ENCODE data around the gene LASP1. TPM values are rescaled to one million over a fixed set of nuclear protein-coding genes. Genes with fewer than 3 reads are reported as not detected.
A peak's percentile ranks its signal among the peaks of the same experiment; 100 is the strongest.

LASP1 gene
- polyA plus RNA-seq, 1 of the 3 experiments (the other 2 are of a cell fraction), result 102 TPM

DNA sequence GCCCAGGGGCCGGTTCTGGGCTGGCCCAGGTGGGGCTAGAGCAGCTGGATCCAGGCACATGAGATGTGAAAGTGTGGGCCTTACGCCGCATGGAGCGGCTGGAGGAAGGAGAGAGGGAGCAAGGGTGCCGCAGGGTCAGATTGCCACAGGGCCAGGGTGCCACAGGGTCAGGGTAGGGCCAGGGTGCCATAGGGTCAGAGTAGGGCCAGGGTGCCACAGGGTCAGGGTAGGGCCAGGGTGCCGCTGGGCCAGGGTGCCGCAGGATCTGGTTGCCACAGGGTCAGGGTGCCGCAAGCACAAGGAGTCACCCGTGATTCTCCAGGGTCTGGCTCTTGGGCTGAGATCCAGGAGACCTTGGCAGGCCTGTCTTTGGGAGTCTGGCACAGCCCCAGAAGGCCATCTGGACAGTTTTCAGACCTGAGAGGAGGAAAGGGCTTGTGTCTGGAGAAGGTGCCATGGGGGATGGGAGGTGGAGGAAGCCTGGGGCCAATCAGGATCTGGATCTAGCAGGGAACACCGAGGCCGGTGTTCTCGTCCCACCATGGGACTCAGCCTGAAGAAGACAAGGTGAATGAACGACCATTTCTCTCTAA is 42.5 kb downstream of the LASP1 start:
- H3K27ac ChIP-seq (ENCODE audit: low read depth in 2 of 2, low read length in 1 of 2), result peak overlapping the region; percentile 11 to 75; a peak in 3 of 4 replicates
- H3K4me1 ChIP-seq (ENCODE audit: control insufficient read depth in 1 of 2, insufficient read depth in 2 of 2, low read depth in 1 of 2, low read length in 1 of 2), result peaks cover 0 to 45% of the 10 kb centered on the region in 2 experiments; a peak in 2 of 4 replicates
- no peak overlapping the region; the same call in 1 of the 2 replicates for H3K4me2 ChIP-seq
- H2AFZ ChIP-seq (ENCODE audit: low read depth), result no peak overlapping the region
- CTCF ChIA-PET, result interaction anchor here (1.2 kb wide), 1 partner anchor 10 kb away, joined by 4 read pairs; no protein-coding TSS in a partner anchor
- H3K79me2 ChIP-seq (ENCODE audit: insufficient read depth), result peaks cover 71% of the 10 kb centered on the region
- H3K9ac ChIP-seq, result no peak overlapping the region
- no peaks in the 10 kb centered on the region for H3K9me3 ChIP-seq
- H3K4me3 ChIP-seq (ENCODE audit: low read depth in 2 of 2, low read length in 1 of 2), result no peak overlapping the region
- peaks cover 19 to 29% of the 10 kb centered on the region in 2 experiments for H3K36me3 ChIP-seq (replicated peaks in 1 of 2; ENCODE audit: control insufficient read depth in 1 of 2, insufficient read depth in 2 of 2, low read length in 1 of 2)
- DNase-seq, result peak; percentile 76
- no peaks in the 10 kb centered on the region for H3K9me2 ChIP-seq
- POLR2A ChIA-PET, result interaction anchor here (1.0 to 1.3 kb wide), 3 partner anchors 13 to 59 kb away, joined by 3 to 4 read pairs (median 4); partner anchors contain the start of genes LASP1NB and RPL23
- peaks cover 10% of the 10 kb centered on the region for H3F3A ChIP-seq (replicated peaks; ENCODE audit: insufficient read depth)
- H3K27me3 ChIP-seq (ENCODE audit: insufficient read depth), result no peaks in the 10 kb centered on the region
- H4K20me1 ChIP-seq (ENCODE audit: insufficient read depth), result peaks cover 64% of the 10 kb centered on the region
- 65% methylated on average over 12 of the region's 13 CpGs for WGBS (ENCODE audit: low lambda C conversion rate)
- TF ChIP-seq, protein P1, sequence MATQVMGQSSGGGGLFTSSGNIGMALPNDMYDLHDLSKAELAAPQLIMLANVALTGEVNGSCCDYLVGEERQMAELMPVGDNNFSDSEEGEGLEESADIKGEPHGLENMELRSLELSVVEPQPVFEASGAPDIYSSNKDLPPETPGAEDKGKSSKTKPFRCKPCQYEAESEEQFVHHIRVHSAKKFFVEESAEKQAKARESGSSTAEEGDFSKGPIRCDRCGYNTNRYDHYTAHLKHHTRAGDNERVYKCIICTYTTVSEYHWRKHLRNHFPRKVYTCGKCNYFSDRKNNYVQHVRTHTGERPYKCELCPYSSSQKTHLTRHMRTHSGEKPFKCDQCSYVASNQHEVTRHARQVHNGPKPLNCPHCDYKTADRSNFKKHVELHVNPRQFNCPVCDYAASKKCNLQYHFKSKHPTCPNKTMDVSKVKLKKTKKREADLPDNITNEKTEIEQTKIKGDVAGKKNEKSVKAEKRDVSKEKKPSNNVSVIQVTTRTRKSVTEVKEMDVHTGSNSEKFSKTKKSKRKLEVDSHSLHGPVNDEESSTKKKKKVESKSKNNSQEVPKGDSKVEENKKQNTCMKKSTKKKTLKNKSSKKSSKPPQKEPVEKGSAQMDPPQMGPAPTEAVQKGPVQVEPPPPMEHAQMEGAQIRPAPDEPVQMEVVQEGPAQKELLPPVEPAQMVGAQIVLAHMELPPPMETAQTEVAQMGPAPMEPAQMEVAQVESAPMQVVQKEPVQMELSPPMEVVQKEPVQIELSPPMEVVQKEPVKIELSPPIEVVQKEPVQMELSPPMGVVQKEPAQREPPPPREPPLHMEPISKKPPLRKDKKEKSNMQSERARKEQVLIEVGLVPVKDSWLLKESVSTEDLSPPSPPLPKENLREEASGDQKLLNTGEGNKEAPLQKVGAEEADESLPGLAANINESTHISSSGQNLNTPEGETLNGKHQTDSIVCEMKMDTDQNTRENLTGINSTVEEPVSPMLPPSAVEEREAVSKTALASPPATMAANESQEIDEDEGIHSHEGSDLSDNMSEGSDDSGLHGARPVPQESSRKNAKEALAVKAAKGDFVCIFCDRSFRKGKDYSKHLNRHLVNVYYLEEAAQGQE (IDR thresholded peaks at IDR 0.05; ENCODE audit: low read depth, low read length), result no peak
- TF ChIP-seq, protein P2, sequence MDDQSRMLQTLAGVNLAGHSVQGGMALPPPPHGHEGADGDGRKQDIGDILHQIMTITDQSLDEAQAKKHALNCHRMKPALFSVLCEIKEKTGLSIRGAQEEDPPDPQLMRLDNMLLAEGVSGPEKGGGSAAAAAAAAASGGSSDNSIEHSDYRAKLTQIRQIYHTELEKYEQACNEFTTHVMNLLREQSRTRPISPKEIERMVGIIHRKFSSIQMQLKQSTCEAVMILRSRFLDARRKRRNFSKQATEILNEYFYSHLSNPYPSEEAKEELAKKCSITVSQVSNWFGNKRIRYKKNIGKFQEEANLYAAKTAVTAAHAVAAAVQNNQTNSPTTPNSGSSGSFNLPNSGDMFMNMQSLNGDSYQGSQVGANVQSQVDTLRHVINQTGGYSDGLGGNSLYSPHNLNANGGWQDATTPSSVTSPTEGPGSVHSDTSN (IDR thresholded peaks at IDR 0.05), result peak; percentile 74
- TF ChIP-seq GATA2 (CRISPR knock-in tag; IDR thresholded peaks at IDR 0.05), result peak; percentile 36; the same call in 1 of the 2 replicates
- TF ChIP-seq FOXJ3 (CRISPR knock-in tag; IDR thresholded peaks at IDR 0.05), result no peak
- TF ChIP-seq, protein P3, sequence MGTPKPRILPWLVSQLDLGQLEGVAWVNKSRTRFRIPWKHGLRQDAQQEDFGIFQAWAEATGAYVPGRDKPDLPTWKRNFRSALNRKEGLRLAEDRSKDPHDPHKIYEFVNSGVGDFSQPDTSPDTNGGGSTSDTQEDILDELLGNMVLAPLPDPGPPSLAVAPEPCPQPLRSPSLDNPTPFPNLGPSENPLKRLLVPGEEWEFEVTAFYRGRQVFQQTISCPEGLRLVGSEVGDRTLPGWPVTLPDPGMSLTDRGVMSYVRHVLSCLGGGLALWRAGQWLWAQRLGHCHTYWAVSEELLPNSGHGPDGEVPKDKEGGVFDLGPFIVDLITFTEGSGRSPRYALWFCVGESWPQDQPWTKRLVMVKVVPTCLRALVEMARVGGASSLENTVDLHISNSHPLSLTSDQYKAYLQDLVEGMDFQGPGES (IDR thresholded peaks at IDR 0.05; ENCODE audit: low read depth, low read length), result no peak
- no peak for TF ChIP-seq YY1 (IDR thresholded peaks at IDR 0.05; ENCODE audit: low read depth)
- TF ChIP-seq JUND (IDR thresholded peaks at IDR 0.05), result no peak
- no peak for TF ChIP-seq TAF1 (IDR thresholded peaks at IDR 0.05; ENCODE audit: borderline replicate concordance, low read depth, low read length)
- TF ChIP-seq EP300 (IDR thresholded peaks at IDR 0.05; ENCODE audit: borderline replicate concordance in 1 of 2, low read depth in 1 of 2, low read length in 1 of 2), result peak in 1 of 2 experiments; percentile 72; a peak in 2 of 4 replicates
- no peak for TF ChIP-seq NRF1 (IDR thresholded peaks at IDR 0.05; ENCODE audit: low read depth, low read length)
- peak; percentile 79 for TF ChIP-seq CHD2 (IDR thresholded peaks at IDR 0.05; ENCODE audit: low read length, partially characterized antibody)
- TF ChIP-seq NFIC (IDR thresholded peaks at IDR 0.05; ENCODE audit: borderline replicate concordance), result peak; percentile 93
- TF ChIP-seq MXI1 (IDR thresholded peaks at IDR 0.05; ENCODE audit: low read depth, low read length), result no peak
- TF ChIP-seq POLR2AphosphoS5 (IDR thresholded peaks at IDR 0.05; ENCODE audit: low read depth, low read length), result peak; percentile 48; the same call in 1 of the 2 replicates
- peak; percentile 47; the same call in 1 of the 2 replicates for TF ChIP-seq RCOR1 (IDR thresholded peaks at IDR 0.05; ENCODE audit: low read length)
- no peak for TF ChIP-seq SMC3 (IDR thresholded peaks at IDR 0.05; ENCODE audit: low read depth, low read length)
- TF ChIP-seq, protein P4, sequence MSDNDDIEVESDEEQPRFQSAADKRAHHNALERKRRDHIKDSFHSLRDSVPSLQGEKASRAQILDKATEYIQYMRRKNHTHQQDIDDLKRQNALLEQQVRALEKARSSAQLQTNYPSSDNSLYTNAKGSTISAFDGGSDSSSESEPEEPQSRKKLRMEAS (IDR thresholded peaks at IDR 0.05; ENCODE audit: low read depth), result no peak
- TF ChIP-seq, protein P5, sequence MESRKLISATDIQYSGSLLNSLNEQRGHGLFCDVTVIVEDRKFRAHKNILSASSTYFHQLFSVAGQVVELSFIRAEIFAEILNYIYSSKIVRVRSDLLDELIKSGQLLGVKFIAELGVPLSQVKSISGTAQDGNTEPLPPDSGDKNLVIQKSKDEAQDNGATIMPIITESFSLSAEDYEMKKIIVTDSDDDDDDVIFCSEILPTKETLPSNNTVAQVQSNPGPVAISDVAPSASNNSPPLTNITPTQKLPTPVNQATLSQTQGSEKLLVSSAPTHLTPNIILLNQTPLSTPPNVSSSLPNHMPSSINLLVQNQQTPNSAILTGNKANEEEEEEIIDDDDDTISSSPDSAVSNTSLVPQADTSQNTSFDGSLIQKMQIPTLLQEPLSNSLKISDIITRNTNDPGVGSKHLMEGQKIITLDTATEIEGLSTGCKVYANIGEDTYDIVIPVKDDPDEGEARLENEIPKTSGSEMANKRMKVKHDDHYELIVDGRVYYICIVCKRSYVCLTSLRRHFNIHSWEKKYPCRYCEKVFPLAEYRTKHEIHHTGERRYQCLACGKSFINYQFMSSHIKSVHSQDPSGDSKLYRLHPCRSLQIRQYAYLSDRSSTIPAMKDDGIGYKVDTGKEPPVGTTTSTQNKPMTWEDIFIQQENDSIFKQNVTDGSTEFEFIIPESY (IDR thresholded peaks at IDR 0.05; ENCODE audit: borderline replicate concordance, low read depth), result no peak
- TF ChIP-seq, protein P6, sequence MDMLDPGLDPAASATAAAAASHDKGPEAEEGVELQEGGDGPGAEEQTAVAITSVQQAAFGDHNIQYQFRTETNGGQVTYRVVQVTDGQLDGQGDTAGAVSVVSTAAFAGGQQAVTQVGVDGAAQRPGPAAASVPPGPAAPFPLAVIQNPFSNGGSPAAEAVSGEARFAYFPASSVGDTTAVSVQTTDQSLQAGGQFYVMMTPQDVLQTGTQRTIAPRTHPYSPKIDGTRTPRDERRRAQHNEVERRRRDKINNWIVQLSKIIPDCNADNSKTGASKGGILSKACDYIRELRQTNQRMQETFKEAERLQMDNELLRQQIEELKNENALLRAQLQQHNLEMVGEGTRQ (IDR thresholded peaks at IDR 0.05; ENCODE audit: borderline replicate concordance, low read depth, low read length), result no peak
- TF ChIP-seq, protein P7, sequence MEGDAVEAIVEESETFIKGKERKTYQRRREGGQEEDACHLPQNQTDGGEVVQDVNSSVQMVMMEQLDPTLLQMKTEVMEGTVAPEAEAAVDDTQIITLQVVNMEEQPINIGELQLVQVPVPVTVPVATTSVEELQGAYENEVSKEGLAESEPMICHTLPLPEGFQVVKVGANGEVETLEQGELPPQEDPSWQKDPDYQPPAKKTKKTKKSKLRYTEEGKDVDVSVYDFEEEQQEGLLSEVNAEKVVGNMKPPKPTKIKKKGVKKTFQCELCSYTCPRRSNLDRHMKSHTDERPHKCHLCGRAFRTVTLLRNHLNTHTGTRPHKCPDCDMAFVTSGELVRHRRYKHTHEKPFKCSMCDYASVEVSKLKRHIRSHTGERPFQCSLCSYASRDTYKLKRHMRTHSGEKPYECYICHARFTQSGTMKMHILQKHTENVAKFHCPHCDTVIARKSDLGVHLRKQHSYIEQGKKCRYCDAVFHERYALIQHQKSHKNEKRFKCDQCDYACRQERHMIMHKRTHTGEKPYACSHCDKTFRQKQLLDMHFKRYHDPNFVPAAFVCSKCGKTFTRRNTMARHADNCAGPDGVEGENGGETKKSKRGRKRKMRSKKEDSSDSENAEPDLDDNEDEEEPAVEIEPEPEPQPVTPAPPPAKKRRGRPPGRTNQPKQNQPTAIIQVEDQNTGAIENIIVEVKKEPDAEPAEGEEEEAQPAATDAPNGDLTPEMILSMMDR (IDR thresholded peaks at IDR 0.05), result no peak
- peak; percentile 94 for TF ChIP-seq TCF12 (IDR thresholded peaks at IDR 0.05)

Data from SK-N-SH (cell line).